ENCODE measurements around the gene PSME1. TPM values are rescaled to one million over a fixed set of nuclear protein-coding genes. Genes with fewer than 3 reads are reported as not detected.
A peak's percentile ranks its signal among the peaks of the same experiment; 100 is the strongest.

PSME1 gene
- total and polyA plus RNA-seq, 2 of the 13 experiments (the other 11 are each of a cell fraction or from before 2014, with no cell fraction given): 159 to 608 TPM

- 0 out of 2 replicates have a peak, but pooled peaks have one; percentile 13 for TF ChIP-seq AKAP8 (CRISPR knock-in tag; IDR thresholded peaks at IDR 0.05)
- peak; percentile 21; the same call in 1 of the 2 replicates for TF ChIP-seq SSRP1 (CRISPR knock-in tag; IDR thresholded peaks at IDR 0.05)
- no peak for TF ChIP-seq EED (CRISPR knock-in tag; IDR thresholded peaks at IDR 0.05)
- TF ChIP-seq SATB2 (CRISPR knock-in tag; IDR thresholded peaks at IDR 0.05): no peak
- TF ChIP-seq NAIF1 (CRISPR knock-in tag; IDR thresholded peaks at IDR 0.05; ENCODE audit: borderline replicate concordance): no peak
- no peak for TF ChIP-seq TAF15 (IDR thresholded peaks at IDR 0.05; ENCODE audit: low read depth, low read length, poor library complexity, severe bottlenecking)
- TF ChIP-seq HNF4A (CRISPR knock-in tag; IDR thresholded peaks at IDR 0.05): peak; percentile 28; the same call in 1 of the 2 replicates
- TF ChIP-seq RNF2 (conservative IDR thresholded peaks at IDR 0.05; ENCODE audit: low read depth): no peak
- TF ChIP-seq MATR3 (CRISPR knock-in tag; IDR thresholded peaks at IDR 0.05): no peak
- no peak for TF ChIP-seq KLF6 (CRISPR knock-in tag; IDR thresholded peaks at IDR 0.05)
- TF ChIP-seq SAFB2 (CRISPR knock-in tag; IDR thresholded peaks at IDR 0.05; ENCODE audit: borderline replicate concordance, low read depth): 0 out of 2 replicates have a peak, but pooled peaks have one; percentile 9
- no peak for TF ChIP-seq ZXDC (CRISPR knock-in tag; IDR thresholded peaks at IDR 0.05)
- no peak for TF ChIP-seq FOXM1 (CRISPR knock-in tag; IDR thresholded peaks at IDR 0.05)
- TF ChIP-seq ZNF772 (CRISPR knock-in tag; IDR thresholded peaks at IDR 0.05): peak; percentile 58; the same call in 1 of the 2 replicates
- peak; percentile 54; the same call in 1 of the 2 replicates for TF ChIP-seq ZNF768 (CRISPR knock-in tag; IDR thresholded peaks at IDR 0.05)
- no peak for TF ChIP-seq TFAP4 (IDR thresholded peaks at IDR 0.05; ENCODE audit: borderline replicate concordance, low read depth)
- no peak for TF ChIP-seq ZNF256 (CRISPR knock-in tag; conservative IDR thresholded peaks at IDR 0.05)
- no peak for TF ChIP-seq ASH2L (IDR thresholded peaks at IDR 0.05; ENCODE audit: insufficient read length, low read depth, low read length)
- TF ChIP-seq HMG20A (CRISPR knock-in tag; IDR thresholded peaks at IDR 0.05; ENCODE audit: borderline replicate concordance): no peak
- TF ChIP-seq SETDB1 (CRISPR knock-in tag; IDR thresholded peaks at IDR 0.05; ENCODE audit: borderline replicate concordance): no peak
- TF ChIP-seq ZNF367 (CRISPR knock-in tag; IDR thresholded peaks at IDR 0.05; ENCODE audit: borderline replicate concordance): no peak
- no peak for TF ChIP-seq ZNF20 (CRISPR knock-in tag; IDR thresholded peaks at IDR 0.05)
- TF ChIP-seq HMGXB4 (CRISPR knock-in tag; IDR thresholded peaks at IDR 0.05; ENCODE audit: borderline replicate concordance in 1 of 2, low read depth in 1 of 2): 0 out of 4 replicates have a peak, but pooled peaks of 1 of the 2 experiments have one; percentile 18
- TF ChIP-seq BORCS8-MEF2B (CRISPR knock-in tag; IDR thresholded peaks at IDR 0.05): no peak; the same call in 1 of the 2 replicates
- TF ChIP-seq NR2F2 (IDR thresholded peaks at IDR 0.05; ENCODE audit: borderline replicate concordance, low read depth): no peak
- 0 out of 2 replicates have a peak, but pooled peaks have one; percentile 17 for TF ChIP-seq TBX2 (CRISPR knock-in tag; IDR thresholded peaks at IDR 0.05; ENCODE audit: borderline replicate concordance)
Observed at GRCh38 chr14:24138396-24139271, 2.6 kb downstream of the PSME1 start (continued).

Data from HepG2 (cell line).